DMS79 (cell line): ENCODE data around the gene MPST.
A peak's percentile ranks its signal among the peaks of the same experiment; 100 is the strongest.
"Not testable (repeated sequence)": the region's sequence is repeated elsewhere in the genome, so short reads cannot be mapped to it uniquely, and the experiment has no call there.

Experiments used
- DNase-seq: peaks from one replicate; lab custom pipeline; 2025; lab: John Stamatoyannopoulos, UW

Gene MPST

DNA sequence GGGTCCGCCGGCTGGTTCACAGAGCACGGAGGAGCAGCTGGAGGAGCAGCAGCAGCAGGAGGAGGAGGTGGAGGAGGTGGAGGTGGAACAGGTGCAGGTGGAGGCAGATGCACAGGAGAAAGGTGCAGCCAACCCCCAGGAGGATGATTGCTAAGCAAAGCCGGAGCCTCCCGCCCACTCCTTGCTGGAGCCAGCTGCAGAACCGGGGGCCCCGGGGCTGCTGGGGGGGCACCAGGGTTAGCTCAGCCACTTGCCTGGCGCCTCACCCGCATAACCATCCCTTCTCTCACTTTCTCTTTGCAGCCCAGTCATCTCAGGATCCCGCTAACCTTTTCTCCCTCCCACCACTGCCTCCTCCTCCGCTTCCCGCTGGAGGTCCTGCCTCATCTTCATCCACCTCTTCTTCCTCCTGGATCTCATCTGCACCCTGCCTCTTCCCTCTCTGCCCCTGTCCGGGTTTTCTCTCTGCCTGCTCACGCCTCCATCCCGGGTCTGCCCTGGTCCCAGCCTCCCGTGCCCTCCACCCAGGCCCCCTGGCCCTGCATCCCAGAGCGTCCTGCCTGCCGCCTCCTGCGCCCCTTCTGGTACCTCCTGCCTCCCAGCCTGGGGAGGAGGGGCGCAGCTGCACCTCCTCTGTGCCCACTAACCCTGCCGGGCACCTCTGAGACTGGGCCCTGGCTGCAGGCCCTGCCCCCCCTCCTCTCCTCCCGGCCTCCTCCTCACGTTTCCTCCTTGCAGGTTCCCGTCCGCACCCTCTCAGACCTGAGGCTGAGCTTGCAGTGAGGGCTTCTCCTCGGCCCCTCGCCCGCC lies 41.5 kb downstream of the MPST start:
- DNase-seq, result no peak

DNA sequence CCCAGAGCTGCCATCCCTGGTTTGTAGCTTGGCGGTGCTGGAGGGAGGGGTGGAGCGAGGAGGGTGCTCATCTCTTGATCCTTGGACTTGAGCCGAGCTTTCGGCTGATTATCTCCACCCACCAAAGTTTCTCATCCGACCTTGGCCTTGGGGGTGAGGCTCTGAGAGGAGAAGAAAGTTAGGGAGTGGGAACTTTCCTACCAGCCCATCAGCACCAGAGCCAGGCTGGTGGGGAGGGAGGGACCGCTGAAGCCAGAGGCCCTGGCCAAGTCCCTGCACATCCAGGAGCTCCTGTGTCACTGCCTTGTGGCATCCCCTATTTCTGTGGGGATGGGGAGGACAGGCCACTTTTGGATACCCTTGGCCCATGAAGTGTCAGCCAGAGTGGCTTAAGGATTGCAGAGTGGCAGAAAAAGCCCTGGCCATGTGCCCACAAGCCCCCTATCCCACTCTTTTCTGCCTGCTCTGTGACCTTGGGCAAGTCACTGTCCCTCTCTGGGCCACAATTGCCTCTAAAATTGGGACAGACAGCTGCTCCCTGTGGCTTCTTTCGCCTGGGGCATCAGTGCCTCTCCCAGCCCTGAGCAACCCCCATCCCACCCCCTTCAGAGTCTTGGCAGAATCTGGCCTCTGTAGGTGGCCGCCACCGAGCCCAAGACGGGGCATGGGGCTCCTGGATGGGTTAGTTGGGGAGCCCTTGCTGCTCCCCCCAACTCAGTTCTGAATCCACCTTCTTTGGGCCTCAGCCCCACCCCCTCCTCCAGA lies 42.3 kb downstream of the MPST start:
- DNase-seq, result no peak

DNA sequence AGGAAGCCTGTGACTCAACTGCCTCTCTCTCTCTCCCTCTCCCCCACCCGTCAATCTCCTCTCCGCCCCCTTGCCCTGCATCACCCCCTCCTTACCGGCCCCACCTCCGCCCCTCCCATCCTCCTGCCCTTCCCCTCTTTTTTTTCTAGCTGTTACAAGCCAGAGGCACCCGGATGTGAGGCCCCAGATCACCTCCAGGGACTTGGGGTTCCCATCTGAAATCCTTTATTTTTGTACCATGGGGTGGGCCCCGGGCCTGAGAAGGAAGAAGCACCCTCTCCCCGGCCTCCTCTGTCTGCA lies 42.8 kb downstream of the MPST start:
- DNase-seq, result no peak

DNA sequence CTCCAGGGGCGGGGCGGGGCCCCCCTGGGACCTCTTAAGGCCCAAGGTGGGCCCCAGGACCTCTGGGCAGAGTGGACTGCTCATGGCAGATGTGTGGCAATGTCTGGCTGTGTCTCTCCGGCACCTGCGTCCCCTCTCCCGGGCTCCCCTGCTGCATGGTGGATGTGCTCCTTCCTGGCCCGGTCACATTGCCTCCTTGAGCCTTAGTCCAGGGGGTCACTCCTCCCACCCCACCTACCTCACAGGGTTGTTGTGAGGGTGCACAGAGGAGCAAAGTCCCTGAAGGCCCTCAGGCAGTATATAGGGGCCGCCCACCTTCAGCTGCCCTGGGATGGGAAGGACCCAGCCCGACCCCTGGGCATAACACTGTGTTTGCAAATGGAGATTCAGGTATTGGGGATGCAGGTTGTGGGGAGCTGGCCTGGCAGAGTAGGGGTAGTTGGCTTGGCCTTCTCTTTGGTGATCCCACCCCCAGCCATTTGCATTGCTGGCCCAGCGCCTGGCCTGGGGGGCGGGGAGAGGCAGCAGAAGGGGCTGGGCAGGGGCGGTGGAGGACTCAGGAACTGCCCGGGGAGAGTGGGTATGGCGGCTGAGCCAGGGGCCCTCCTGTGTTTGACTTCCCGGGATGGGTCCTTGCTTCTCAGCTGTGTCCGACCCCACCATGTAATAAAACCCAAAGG lies 43.3 kb downstream of the MPST start:
- no peak for DNase-seq

DNA sequence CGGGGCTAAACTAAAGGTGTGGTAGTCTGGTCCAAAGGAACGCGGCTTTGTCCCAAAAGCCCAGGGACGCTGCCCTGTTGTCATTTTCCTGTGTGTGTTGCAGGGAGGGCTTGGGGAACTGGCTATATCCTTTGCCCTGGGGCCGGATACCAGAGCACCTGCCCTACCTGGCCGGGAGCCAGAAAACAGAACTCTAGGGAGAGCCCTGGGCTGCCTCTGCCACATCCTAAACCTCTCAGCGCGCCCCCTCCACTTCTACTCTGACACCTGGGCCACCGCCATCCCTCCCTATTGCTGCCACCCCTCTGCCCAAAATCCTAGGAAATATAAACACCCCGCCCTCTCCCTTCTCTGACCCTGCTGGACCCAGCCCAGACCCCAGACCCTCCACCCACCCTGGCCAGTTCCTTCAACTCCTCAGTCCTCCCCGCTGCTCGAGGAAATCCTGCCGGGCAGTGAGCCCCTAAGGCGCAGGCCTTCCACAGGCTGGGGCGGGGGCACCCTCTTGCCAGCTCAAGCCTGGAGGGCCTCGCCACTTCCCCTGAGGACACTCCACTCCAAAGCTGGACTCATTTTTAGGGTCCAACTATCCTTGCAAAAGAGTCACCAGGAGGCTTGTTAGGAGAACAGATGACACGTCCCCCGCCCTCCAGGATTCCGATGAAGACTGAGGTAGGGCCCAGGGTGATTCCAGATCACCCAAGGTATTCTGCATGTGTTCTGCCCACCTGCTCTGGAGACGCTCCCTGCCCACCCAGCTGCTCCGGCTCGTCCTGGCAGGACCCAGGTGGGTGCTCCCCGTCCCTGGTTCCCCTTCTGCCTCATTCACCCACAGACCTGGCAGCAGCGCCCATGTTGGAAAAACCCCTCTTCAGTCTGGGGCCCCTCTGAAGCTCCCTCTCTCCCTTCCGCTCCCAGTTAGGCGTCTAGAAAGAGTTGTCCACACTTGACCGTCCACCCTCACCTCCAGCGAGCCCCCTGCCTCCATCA lies 44.2 kb downstream of the MPST start:
- peak; percentile 41 for DNase-seq

DNA sequence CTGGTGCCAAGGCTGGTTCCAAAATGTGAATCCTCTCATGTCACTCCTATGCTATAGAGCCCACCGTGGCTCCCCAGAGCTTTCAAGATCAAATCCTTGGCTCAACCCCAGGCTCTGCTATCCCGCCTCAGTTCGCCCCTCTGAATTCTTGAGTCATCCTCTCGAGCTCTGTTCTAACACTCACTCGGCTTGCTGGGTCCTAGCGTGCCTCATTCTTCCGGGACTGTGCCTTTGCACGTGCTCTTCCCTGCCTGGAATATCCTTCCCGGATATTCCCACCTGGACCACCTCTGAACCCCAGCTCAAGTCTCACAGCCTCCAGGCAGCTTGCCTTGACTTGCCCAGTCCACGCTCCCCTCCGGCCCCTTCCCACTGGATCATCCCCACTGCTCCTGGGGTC lies 45.0 kb downstream of the MPST start:
- DNase-seq, result no peak

DNA sequence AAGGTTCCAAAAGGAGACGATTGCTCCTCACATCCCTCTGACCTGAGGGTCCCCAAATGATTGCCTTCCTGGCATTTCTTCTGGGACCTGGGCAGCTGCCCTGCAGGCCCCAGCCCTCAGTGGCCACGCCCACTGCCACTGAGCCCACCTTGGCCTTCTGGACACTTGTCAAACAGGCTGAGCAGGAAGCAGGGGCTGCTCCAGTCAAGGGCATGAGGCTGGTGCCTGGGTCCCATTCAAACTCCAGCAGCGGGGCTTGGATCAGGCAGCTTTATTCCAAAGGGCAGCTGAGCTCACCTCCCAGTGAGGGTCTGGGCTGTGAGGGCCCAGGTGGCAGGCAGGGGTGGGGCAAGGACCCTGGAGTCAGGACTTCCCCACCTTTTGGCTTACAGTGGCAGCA lies 45.6 kb downstream of the MPST start:
- no peak for DNase-seq

DNA sequence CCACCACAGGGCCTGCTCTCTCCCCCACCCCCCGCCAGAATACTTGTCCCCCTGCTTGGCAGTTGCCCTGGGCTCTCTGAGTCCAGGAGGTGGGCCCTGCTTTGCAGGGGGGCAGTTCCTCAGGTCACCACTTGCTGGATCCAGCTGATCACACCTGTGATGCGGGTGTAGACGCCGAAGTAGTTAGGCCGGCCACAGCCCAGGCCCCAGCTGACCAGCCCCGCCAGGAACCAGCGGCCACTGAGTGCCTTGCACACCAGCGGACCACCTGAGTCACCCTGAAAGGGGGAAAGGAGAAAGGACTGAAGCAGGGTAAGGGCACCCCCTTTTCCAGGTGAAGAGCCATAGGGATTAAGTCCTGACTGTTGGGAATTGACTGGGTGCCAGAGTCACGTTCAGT lies 46.4 kb downstream of the MPST start:
- no peak for DNase-seq

DNA sequence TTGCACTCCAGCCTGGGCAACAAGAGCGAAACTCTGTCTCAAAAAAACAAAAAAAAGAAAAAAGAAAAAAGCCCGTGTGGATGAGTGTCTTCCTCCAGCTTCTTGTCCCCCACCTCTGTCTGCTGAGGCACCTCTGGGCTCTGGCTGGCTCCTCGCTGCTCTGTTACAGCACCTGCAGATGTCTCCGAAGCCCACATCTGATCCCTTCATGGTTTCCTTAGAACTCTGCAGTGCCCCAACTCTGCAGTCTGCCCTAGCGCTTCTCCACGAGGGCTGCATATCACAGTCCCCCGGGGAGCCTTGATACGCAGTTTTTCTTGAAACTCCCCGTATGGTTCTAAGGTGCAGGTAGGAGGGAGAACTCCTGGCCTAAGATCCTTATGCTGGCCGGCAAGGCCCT lies 47.9 kb downstream of the MPST start:
- no peak for DNase-seq

DNA sequence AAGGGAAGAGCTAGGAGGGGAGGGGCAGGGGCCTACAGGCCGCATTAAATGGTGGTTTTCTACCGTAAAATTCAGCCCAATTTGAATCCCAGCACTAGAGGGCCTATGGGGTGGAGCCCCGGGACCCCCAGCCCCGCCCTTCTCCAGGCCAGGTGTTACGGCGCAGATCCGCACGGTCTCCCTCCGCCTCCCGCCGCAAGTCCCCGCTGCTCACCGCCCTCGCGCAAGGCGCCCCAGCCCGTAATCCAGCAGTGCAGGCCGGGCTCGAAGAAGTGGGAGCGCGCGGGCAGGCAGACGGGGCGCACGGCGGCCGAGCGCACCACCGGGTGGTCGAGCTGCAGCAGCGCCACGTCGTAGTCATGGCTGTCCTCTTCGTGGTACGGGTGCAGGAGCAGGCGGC lies 49.3 kb downstream of the MPST start:
- no peak for DNase-seq

DNA sequence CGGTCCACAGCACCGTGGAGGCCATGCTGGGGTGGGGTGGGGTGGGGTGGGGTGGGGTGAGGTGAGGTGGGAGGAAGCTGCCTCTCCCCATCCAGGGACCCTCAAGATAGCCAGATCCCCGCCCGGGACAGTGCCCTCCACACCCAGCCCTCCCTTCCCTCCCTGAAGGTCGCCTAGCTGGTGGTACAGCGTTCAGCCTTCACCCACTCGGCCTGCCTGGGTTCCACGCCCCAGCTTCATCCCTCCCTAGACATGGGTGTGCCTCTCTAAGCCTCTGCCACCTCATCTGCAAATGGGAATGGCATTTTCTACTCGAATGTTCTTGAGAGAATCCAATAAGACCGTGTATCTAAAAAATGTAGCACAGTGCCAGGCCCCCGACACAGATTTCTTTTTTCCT lies 49.8 kb downstream of the MPST start:
- no peak for DNase-seq

DNA sequence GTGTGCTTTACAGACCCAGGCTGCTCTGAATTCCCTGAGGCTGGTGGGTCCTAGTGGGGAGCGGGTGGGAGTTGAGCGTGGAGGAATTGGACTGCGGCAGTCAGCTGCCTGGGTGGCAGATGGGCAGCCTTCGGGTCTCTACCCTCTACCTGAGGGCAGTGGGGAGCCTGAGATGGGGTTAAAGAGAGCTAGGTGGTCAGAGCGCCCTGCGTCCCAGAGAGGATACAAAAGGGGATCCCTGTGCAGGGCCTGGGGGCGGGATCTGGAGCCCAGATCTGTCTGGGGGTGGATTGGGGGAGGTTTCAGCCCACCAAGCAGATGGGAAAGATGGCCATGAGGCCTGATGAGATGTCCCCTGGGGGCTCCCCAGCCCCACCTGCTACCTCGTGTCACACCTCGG lies 50.2 kb downstream of the MPST start:
- DNase-seq, result no peak

DNA sequence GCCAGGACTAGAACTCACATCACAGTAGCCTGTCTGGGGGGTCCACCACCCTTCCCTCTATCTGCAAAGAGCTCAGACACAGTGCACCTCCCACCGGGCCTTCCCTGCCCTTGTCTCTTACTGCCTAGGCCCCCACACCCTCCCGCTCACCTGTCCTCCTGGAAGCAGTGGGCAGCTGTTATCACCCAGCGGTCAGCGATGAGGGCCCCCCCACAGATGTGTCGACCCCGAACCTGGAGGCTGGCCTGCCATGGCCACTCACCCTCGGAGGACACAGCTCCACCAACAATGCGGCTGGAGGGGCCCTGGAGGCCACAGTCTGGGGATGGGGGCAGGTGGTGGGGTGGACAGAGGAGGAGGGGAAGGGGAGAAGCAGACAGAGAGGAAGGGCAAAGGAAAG lies 50.8 kb downstream of the MPST start:
- DNase-seq, result no peak

DNA sequence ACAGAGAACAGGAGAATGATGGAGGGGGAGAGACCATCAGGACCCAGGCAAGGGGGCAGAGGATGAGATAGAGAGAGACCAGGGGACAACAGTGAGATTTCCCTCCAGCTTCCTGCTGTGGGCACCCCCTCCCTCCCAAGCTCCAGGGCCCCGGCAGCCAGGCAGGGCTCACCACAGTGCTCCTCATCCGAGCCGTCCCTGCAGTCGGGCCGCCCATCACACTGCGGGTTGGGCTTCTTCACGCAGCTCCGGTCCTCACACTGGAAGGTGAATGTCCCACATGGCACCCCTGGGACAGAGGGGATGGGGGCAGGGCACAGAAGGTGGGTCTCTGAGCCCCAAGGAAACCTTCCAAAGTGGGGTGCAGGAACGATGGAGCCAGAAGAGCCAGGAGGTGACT lies 51.2 kb downstream of the MPST start:
- DNase-seq, result no peak

DNA sequence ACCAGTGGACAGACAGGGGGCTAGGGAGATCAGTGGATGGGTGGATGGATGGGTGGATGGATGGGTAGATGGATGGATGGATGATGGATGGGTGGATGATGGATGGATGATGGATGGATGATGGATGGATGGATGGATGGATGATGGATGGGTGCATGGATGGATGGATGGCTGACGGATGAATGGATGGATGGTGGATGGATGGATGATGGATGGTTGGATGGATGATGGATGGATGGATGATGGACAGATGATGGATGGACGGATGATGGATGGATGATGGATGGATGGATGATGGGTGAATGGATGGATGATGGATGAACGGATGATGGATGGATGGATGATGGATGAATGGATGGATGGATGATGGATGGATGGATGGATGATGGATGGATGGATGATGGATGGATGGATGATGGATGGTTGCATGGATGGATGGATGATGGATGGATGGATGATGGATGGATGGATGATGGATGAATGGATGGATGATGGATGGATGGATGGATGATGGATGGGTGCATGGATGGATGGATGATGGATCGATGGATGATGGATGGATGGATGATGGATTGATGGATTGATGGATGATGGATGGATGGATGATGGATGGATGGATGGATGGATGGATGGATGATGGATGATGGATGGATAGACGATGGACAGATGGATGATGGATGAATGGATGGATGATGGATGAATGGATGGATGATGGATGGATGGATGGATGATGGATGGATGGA lies 52.5 kb downstream of the MPST start:
- not testable (repeated sequence) for DNase-seq

DNA sequence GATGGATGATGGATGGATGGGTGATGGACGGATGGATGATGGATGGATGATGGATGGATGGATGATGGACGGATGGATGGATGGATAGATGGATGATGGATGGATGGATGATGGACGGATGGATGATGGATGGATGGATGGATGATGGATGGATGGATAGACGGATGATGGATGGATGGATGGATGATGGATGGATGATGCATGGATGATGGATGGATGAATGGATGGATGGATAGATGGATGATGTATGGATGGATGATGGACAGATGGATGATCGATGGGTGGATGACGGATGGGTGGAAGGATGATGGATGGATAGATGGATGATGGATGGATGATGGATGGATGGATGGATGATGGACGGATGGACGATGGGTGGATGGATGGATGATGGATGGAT lies 53.1 kb downstream of the MPST start:
- DNase-seq, result no peak

DNA sequence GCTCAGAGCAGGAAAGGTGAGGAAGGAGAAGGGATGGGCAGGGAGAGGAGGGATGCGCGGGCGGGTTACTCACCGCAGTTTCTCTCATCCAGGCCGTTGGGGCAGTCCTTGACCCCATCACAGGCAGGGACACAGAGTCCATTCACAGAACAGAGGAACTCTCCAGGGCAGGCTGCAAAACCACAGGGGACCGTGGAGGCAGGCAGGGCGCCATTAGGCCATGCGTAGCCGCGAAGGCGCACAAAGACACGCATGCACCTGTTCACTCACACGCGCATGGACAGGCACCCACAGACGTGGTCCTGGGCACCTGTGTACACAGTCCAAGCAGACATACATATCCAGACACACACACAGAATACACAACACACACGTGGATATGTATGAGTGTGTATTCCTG lies 55.0 kb downstream of the MPST start:
- no peak for DNase-seq

DNA sequence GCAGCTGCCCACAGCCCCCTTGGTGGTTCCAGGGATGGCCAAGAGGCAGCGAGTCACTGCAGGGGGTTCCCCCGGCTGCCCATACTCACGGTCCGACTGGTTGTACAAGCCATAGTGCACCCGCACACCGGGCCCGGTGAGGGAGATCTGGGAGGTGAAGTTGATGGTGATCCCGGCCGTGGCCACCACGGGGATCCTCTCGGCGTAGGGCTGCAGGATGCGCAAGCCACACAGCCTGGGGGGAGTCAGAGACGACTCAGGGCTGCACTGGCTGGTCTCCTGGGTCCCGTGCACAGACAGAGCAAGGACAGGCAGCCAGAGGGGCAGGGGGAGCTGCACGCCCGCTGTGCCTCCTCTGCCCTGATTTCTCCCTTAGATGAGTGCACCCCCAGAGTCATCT lies 55.5 kb downstream of the MPST start:
- DNase-seq, result no peak

DNA sequence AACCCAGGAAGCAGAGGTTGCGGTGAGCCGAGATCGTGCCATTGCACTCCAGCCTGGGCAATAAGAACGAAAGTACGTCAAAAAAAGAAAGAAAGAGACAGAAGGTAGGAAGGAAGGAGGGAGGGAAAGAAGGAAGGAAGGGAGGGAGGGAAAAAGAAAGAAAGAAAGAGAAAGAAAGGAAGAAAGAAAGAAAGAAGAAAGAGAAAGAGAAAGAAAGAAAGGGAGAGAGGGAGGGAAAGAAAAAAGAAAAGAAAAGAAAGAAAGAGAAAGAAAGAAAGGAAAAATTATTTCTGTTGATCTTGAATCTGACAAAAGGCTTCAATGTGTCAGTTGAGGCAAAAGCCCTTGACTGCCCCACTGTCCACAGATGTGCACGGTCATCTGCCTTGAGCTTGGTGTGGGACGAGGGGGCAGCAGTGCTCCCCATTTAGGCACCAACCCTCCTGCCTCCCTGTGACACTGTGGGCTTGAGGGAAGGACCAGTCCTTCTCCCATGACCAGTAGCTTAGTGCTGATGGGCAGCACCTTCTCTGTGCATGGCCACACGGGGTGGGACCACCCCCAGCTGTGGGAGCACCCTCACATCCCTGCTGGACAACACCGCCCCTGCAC lies 56.4 kb downstream of the MPST start:
- DNase-seq, result no peak

DNA sequence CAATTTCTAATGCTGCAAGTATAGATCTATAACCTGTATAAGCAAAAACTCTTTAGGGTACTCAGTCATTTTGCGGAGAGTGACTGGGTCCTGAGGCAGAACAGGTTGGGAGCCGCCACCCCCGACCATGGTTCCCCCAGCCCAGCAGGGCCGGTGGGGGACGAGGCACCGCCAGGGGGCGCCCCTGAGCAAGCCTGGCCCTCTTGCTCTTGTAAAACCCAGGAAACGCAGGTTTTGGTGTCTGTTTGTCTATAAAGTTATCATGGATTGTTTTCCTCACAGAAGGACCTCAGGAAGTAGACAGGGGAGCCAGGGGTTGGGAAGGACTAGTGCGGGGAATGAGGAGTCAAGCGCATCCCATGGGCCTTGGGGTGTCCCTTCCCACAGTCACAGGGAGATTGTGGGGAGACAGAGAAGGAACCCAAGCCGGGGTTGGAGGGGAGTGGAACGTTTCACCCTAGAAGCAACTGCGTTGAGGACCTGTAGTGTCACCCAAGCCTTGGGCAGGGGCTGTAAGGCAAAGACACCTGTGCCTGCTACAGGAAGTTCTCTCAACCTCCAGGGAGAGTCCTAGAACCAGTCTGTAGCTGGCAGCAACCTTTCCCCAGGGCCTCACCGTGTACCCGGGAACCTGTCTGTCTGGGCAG lies 58.4 kb downstream of the MPST start:
- DNase-seq, result no peak
